Smooth muscle cell of the coronary artery (primary cell): ENCODE measurements around the gene RNF20. TPM values are rescaled to one million over a fixed set of nuclear protein-coding genes. Genes with fewer than 3 reads are reported as not detected.

Source experiments
- total RNA-seq: library from RNA; depleted of rRNA; stranded (reverse); fragments of >200 nt; gene quantifications from 2 replicates; pipeline ENCODE4 v1.2.3, GENCODE V29; 2014; ENCODE audit warnings: low replicate concordance

RNF20 gene, protein sequence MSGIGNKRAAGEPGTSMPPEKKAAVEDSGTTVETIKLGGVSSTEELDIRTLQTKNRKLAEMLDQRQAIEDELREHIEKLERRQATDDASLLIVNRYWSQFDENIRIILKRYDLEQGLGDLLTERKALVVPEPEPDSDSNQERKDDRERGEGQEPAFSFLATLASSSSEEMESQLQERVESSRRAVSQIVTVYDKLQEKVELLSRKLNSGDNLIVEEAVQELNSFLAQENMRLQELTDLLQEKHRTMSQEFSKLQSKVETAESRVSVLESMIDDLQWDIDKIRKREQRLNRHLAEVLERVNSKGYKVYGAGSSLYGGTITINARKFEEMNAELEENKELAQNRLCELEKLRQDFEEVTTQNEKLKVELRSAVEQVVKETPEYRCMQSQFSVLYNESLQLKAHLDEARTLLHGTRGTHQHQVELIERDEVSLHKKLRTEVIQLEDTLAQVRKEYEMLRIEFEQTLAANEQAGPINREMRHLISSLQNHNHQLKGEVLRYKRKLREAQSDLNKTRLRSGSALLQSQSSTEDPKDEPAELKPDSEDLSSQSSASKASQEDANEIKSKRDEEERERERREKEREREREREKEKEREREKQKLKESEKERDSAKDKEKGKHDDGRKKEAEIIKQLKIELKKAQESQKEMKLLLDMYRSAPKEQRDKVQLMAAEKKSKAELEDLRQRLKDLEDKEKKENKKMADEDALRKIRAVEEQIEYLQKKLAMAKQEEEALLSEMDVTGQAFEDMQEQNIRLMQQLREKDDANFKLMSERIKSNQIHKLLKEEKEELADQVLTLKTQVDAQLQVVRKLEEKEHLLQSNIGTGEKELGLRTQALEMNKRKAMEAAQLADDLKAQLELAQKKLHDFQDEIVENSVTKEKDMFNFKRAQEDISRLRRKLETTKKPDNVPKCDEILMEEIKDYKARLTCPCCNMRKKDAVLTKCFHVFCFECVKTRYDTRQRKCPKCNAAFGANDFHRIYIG
- 22.3 and 32.9 TPM in 2 replicates for total RNA-seq

GRCh38 chr9:101533334-101534204 is at the start of gene RNF20:
TSS of gene RNF20 (plus strand) at chr9:101533853. CDS start at chr9:101535424, 1,571 bp downstream.

DNA sequence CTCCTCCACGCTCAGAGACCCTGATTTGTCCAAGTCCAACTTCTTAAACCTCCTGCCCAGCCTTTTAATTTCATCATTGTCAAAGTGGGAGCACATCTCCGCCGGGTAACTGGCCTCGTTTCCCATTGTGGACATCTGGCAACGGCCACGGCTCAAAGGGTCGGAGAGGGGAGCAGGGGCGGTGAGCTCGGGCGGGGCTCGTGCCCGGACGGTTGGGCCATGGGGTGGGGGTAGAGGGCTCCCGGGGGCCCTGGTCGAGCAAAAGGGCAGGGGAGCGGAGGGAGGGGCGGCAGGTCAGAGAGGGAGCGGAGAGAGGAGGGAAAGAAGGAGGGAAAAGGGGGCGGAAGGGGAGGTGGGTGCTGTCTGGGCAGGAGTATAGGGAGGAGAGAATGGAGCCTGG is 61.1 kb downstream of the RNF20 start, which contains the start of gene PPP3R2:
Gene PPP3R2, minus strand, starts transcription at position 174 of the 400 bp plus-strand sequence. Its CDS starts 48 bp downstream, at position 126.

Other genes starting within 250 kb of the RNF20 start
- not detected in 2 replicates for gene BAAT, start 148.8 kb upstream of the RNF20 start, total RNA-seq
- gene MRPL50, start 135.2 kb upstream of the RNF20 start, total RNA-seq = 4.9 and 8.3 TPM in 2 replicates
- 11.1 and 12.4 TPM in 2 replicates for gene ZNF189, start 135.0 kb upstream of the RNF20 start, total RNA-seq
- gene ALDOB, start 98.1 kb upstream of the RNF20 start, total RNA-seq = not detected in 2 replicates
- gene PPP3R2, start 61.1 kb downstream of the RNF20 start, total RNA-seq = not detected in 2 replicates
- not detected in 2 replicates for gene GRIN3A, start 204.8 kb downstream of the RNF20 start, total RNA-seq